Ascending aorta (tissue), 2 donors: ENCODE data around the gene WFIKKN1. TPM values are rescaled to one million over a fixed set of nuclear protein-coding genes. Genes with fewer than 3 reads are reported as not detected.

ENCODE experiments used
- DNase-seq, 2 donors: peaks; one replicate each; pipeline ENCODE4 v3.0.0-alpha.2; 2019; ENCODE audit warnings: low spot score in 2 of 2
- H3K27ac ChIP-seq, 2 donors: fragments of 200-600 bp; sonication (generic); one replicate each; pipeline ENCODE4 v1.5.1; 2016 to 2017; ENCODE audit warnings: mild to moderate bottlenecking in 1 of 2
- H3K27me3 ChIP-seq: fragments of 200-600 bp; sonication (generic); one replicate; pipeline ENCODE4 v1.5.1; 2017
- H3K36me3 ChIP-seq, 2 donors: fragments of 200-600 bp; sonication (generic); one replicate each; pipeline ENCODE4 v1.5.1; 2016
- H3K4me1 ChIP-seq, 2 donors: fragments of 200-600 bp; sonication (generic); one replicate each; pipeline ENCODE4 v1.5.1; 2016 to 2017; ENCODE audit warnings: mild to moderate bottlenecking in 1 of 2
- H3K4me3 ChIP-seq, 2 donors: fragments of 200-600 bp; sonication (generic); one replicate each; pipeline ENCODE4 v1.5.1; 2016 to 2017; ENCODE audit warnings: mild to moderate bottlenecking in 1 of 2
- H3K9me3 ChIP-seq, 2 donors: fragments of 200-600 bp; sonication (generic); one replicate each; pipeline ENCODE4 v1.5.1; 2016
- CTCF ChIP-seq, 3 experiments: fragments of 200-600 bp in 2 of 3; fragments of 450-650 bp in 1 of 3; sonication (generic) in 2 of 3; IDR thresholded peaks; one replicate each; pipeline ENCODE4 v1.5.1; 2016 to 2019; ENCODE audit warnings: antibody characterized with exemption in 3 of 3, mild to moderate bottlenecking in 1 of 3, moderate library complexity in 1 of 3
- intact Hi-C: fragments of 100-400 bp; cut with DNase I; formaldehyde crosslinking; loops from one replicate; pipeline ENCODE4 v1.15.1; 2023
- total RNA-seq: library from RNA; depleted of rRNA; stranded (reverse); fragments of >200 nt; gene quantifications from one replicate; pipeline ENCODE4 v1.1.0, GENCODE V29; 2016

Gene WFIKKN1
- total RNA-seq, 1 donor from 2014 or later = not detected

DNA sequence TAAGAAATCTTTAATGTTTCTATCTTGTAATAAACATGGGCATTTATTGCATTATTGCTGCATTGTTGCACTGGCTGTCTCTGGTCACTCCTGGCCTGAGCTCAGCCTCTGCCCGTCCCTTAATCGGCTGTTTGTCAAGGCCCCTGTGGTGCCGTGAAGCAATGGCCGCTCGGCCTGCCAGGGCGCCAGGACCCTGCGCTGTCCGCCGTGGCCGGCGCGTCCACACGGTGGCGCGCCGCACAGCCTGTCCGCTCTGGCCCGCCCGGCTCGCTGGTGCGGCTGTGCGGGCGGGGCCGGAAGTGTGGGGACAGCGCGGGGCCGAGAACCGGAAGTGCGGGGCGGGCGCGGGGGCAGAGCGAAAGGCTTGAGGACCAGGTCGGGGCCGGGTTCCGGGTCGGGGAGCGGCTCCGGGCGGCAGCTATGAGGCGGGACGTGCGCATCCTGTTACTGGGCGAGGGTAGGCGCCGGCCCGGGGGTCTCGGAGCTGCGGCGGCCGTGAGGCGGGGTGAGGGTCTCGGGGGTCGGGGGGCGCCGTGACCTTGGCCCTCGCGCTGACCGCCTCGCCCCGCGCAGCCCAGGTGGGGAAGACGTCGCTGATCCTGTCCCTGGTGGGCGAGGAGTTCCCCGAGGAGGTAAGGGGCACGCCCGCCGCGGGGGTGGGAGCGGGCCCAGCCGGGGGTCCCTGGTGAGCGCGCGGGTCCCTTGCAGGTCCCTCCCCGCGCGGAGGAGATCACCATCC lies 37.2 kb downstream of the WFIKKN1 start, which contains the start of gene RHOT2:
Gene RHOT2, plus strand, starts transcription at position 353 of the 739 bp plus-strand sequence. Its CDS starts 68 bp downstream, at position 421.
- intact Hi-C loops = loop anchor here (10.0 kb wide), 1 partner anchor 273 kb away; the partner anchor contains the start of gene NME4
- Histone ChIP-seq H3K27ac (peak within 1 kb of the TSS; percentile 85 to 88), H3K36me3 (peaks cover 36% of the 10 kb centered on the region in 2 donors), H3K27me3 (no peaks in the 10 kb centered on the region), H3K9me3 (no peaks in the 10 kb centered on the region), H3K4me1 (peaks cover 0 to 14% of the 10 kb centered on the region in 2 donors), H3K4me3 (peak within 1 kb of the TSS; percentile 86 to 98)
- TF ChIP-seq CTCF (IDR thresholded peaks at IDR 0.05) = peak; percentile 50 to 95 (median 70)
- peak; percentile 76 to 97 for DNase-seq

DNA sequence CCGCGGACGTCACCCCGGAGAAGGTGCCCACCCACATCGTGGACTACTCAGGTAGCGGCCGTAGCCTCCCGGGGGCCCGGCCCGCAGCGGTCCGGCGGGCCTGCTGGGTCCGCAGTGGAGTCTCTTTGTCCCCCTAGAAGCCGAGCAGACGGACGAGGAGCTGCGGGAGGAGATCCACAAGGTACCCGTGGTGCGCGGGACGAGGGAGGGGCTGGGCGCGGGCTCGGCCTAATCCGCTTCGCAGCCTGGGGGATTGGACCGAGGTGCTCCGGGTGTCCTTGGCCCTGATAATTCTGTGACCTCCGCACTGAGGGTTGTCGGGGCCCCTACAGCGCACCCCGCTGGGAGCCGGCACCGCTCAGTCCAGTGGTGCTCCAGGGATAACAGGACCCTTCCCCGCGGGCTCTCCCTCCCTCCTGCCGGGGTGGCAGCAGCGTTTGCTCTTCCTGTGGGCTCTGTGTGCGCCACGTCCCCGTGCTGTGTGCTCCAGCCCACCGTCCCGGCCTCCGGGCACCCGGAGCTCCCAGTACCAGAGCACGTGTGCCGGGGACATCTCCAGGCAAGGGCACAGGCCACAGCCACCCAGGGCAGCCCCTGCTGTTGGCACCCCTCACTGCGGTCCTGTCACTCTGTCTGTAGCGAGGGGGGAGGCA lies 37.9 kb downstream of the WFIKKN1 start:
- H3K9me3 ChIP-seq = no peaks in the 10 kb centered on the region
- peak overlapping the region; percentile 85 to 88 for H3K27ac ChIP-seq
- no peak for DNase-seq
- H3K4me3 ChIP-seq = peak overlapping the region; percentile 86 to 98
- H3K27me3 ChIP-seq = no peaks in the 10 kb centered on the region
- intact Hi-C loops = loop anchor here (10.0 kb wide), 1 partner anchor 274 kb away; the partner anchor contains the start of gene NME4
- peaks cover 43% of the 10 kb centered on the region in 2 donors for H3K36me3 ChIP-seq
- peaks cover 0 to 14% of the 10 kb centered on the region in 2 donors for H3K4me1 ChIP-seq
- no peak for TF ChIP-seq CTCF (IDR thresholded peaks at IDR 0.05)

DNA sequence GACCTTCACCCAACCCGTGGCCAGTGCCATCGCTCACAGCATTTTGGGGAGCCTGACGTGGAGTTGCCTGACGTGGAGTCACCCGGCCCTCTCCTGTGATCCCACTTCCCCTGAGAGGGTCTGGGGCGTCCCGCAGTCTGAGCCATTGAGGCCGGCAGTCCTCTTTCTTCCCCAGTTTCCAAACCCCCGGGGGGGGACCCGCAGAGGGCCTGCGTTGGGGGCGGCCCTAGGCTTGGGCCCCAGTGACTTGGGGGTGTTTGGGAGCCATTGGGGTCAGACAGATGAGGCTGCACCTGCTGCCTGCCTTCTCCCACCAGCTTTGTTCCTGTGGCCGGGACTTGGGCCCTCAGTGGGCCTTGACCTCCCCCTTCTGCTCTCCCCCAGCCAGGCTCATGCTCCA lies 38.9 kb downstream of the WFIKKN1 start:
- H3K4me1 ChIP-seq = peaks cover 0 to 14% of the 10 kb centered on the region in 2 donors
- H3K4me3 ChIP-seq = peak overlapping the region in 1 of 2 donors; percentile 98
- intact Hi-C loops = loop anchor here (10.0 kb wide), 1 partner anchor 275 kb away; the partner anchor contains the start of gene NME4
- no peak overlapping the region for H3K27ac ChIP-seq
- H3K36me3 ChIP-seq = peaks cover 45% of the 10 kb centered on the region in 2 donors
- H3K9me3 ChIP-seq = no peaks in the 10 kb centered on the region
- H3K27me3 ChIP-seq = no peaks in the 10 kb centered on the region
- no peak for TF ChIP-seq CTCF (IDR thresholded peaks at IDR 0.05)
- no peak for DNase-seq

DNA sequence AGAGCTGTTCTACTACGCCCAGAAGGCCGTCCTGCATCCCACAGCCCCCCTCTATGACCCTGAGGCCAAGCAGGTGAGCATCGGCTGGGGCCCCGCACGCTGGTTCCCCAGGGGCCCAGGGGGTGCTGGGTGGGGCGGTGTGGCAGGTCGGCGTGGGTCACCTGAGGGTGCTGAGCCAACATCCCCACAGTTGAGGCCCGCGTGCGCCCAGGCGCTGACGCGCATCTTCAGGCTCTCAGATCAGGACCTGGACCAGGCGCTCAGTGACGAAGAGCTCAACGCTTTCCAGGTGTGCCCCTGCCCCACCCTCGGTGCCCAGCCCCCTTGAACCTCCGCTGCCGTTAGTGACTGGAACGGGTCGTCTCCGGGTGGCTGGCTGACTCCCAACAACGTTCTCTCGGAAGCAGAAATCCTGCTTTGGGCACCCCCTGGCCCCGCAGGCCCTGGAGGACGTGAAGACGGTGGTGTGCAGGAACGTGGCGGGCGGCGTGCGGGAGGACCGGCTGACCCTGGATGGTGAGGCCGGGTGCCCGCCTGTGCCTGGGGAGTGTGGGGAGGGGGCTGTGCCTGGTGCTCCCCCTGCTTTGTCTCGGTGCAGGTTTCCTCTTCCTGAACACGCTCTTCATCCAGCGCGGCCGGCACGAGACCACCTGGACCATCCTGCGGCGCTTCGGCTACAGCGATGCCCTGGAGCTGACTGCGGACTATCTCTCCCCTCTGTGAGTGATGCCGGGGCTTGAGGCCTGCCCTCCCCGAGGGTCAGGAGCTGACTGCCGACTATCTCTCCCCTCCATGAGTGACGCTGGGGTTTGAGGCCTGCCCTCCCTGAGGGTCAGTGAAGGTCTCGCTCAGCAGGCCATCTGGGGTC lies 39.9 kb downstream of the WFIKKN1 start:
- TF ChIP-seq CTCF (IDR thresholded peaks at IDR 0.05) = no peak
- H3K9me3 ChIP-seq = no peaks in the 10 kb centered on the region

More for the DNA sequence above, 39.9 kb downstream of the WFIKKN1 start:
- intact Hi-C loops = no loop called here
- Histone ChIP-seq H3K36me3 (peaks cover 45% of the 10 kb centered on the region in 2 donors), H3K27me3 (no peaks in the 10 kb centered on the region), H3K4me3 (no peak overlapping the region), H3K27ac (no peak overlapping the region), H3K4me1 (peaks cover 0 to 17% of the 10 kb centered on the region in 2 donors)
- DNase-seq = no peak
